ENCODE data around the gene LCNL1. TPM values are rescaled to one million over a fixed set of nuclear protein-coding genes. Genes with fewer than 3 reads are reported as not detected.

LCNL1 gene
- total RNA-seq, 1 donor from 2014 or later = not detected

DNA sequence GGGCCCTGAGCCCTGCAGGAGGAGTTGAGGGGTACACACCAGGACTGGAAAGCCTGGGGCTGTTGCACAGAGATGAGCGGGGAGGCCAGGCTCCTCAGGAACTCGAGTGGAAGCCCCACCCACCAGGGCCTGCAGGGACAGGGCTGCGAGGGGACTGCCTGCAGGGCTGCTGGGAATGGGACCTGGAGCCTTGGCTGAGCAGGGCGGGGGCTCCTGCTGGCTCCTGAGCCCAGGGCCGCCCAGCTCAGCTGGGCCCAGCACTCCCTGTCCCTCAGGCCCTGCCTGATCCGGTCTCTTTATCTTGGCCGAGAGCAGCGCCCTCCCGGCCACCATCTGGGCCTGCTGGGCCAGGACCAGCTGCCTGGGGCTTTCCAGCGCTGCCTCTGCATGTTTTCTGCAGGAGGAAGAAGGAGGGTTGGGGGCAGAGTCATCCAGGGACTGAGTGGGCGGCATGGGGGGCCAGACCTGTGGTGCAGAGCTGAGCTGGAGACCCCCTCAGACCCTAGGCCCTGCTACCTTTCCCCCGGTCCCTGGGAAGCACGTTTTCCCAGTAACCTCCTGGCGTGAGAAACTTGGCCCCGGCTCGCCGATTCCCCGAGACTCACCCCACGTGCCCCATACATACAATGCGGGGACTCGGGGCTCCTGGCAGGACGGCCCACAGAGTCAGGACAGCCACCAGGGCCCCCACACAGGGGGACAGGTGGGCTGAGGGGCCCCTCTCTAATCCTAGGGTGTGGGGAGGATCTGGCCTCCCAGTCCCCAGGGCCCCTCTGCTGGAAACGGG lies 21.3 kb upstream of the LCNL1 start:
- TF ChIP-seq, protein P1, sequence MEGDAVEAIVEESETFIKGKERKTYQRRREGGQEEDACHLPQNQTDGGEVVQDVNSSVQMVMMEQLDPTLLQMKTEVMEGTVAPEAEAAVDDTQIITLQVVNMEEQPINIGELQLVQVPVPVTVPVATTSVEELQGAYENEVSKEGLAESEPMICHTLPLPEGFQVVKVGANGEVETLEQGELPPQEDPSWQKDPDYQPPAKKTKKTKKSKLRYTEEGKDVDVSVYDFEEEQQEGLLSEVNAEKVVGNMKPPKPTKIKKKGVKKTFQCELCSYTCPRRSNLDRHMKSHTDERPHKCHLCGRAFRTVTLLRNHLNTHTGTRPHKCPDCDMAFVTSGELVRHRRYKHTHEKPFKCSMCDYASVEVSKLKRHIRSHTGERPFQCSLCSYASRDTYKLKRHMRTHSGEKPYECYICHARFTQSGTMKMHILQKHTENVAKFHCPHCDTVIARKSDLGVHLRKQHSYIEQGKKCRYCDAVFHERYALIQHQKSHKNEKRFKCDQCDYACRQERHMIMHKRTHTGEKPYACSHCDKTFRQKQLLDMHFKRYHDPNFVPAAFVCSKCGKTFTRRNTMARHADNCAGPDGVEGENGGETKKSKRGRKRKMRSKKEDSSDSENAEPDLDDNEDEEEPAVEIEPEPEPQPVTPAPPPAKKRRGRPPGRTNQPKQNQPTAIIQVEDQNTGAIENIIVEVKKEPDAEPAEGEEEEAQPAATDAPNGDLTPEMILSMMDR (conservative IDR thresholded peaks at IDR 0.05; ENCODE audit: low read depth, low read length) = no peak
- H3K4me3 ChIP-seq (ENCODE audit: low read depth, low read length) = no peak overlapping the region
- no peak for DNase-seq (ENCODE audit: low read depth)

DNA sequence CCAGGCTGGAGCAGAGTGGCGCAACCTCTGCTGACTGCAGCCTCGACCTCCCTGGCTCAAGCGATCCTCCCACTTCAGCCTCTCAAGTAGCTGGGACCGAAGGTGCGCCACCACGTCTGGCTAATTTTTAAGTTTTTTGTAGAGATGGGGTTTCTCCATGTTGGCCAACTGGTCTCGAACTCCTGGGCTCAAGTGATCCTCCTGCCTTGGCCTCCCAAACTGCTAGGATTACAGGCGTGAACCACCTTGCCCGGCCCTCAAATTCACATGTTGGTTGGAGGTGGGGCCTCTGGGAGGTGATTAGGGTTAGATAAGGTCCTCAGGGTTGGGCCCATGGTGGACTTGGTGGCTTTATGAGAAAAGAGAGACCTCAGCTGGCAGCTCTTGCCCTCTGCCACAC lies 20.6 kb upstream of the LCNL1 start:
- TF ChIP-seq, protein P1 (conservative IDR thresholded peaks at IDR 0.05; ENCODE audit: low read depth, low read length) = no peak
- DNase-seq (ENCODE audit: low read depth) = no peak
- no peak overlapping the region for H3K4me3 ChIP-seq (ENCODE audit: low read depth, low read length)

DNA sequence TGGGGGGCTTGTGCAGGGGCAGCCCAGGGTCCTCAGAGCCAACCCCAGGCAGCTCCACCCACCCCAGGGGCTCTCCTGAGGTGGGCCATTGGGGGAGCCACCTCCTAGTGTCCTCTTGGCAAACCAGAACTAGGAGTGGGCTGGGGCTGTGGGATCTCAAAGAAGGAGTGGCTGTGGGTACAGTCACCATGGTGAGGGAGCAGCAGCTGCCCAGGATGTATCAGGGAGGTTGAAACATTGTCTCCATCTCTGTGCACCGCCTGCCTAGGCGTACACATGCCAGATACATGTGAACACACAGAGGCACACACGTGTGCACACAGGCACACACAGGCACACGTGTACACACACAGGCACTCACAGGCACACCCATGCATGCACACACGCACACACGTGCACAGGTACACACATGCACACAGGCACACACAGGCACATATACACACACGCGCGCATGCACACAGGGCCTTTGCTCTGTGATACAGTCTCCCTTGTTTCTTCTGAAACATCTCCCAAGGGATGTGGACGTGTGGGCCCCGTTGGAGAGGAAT lies 20.0 kb upstream of the LCNL1 start:
- no peak for DNase-seq (ENCODE audit: low read depth)
- no peak overlapping the region for H3K4me3 ChIP-seq (ENCODE audit: low read depth, low read length)
- TF ChIP-seq, protein P1 (conservative IDR thresholded peaks at IDR 0.05; ENCODE audit: low read depth, low read length) = no peak

DNA sequence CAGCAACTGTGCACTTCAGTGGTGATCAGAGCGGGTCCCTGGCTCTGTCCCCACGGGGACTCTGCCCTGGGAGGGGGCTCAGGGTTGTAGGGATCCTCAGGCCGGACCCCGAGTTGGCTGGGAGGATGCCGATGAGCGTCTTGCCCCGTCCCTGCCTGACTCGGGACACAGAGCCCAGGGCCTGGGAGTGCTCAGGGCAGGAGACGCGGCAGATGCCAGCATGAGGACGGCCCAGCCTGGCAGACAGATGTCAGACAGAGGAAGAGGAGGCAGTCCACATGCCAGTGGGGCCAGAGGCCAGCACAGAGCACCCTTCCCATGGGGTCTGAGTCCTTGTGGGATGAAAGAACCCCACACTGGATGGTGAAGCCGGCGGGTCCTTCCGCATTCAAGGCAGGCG lies 19.5 kb upstream of the LCNL1 start:
- no peak for DNase-seq (ENCODE audit: low read depth)
- TF ChIP-seq, protein P1 (conservative IDR thresholded peaks at IDR 0.05; ENCODE audit: low read depth, low read length) = no peak
- H3K4me3 ChIP-seq (ENCODE audit: low read depth, low read length) = no peak overlapping the region

DNA sequence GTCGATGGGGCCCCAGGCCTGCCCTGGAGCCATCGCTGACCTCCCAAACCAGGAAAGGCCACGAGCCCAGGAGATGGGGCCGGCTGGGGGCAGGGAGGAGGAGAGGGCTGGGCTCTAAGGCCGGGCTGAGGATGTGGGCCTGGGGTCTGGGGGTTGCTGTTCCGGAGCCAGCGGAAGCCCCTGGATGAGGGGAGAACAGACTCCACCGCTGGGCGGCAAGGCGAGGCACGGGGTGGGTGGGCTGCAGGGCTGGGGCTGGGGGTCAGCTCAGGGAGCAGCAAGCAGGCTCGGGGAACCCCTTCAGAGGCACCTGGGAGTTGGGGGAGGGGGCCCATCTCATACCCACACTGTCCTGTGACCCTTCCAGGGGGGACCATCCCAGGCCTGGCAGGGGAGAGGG lies 19.0 kb upstream of the LCNL1 start:
- no peak overlapping the region for H3K4me3 ChIP-seq (ENCODE audit: low read depth, low read length)
- TF ChIP-seq, protein P1 (conservative IDR thresholded peaks at IDR 0.05; ENCODE audit: low read depth, low read length) = no peak
- DNase-seq (ENCODE audit: low read depth) = no peak

DNA sequence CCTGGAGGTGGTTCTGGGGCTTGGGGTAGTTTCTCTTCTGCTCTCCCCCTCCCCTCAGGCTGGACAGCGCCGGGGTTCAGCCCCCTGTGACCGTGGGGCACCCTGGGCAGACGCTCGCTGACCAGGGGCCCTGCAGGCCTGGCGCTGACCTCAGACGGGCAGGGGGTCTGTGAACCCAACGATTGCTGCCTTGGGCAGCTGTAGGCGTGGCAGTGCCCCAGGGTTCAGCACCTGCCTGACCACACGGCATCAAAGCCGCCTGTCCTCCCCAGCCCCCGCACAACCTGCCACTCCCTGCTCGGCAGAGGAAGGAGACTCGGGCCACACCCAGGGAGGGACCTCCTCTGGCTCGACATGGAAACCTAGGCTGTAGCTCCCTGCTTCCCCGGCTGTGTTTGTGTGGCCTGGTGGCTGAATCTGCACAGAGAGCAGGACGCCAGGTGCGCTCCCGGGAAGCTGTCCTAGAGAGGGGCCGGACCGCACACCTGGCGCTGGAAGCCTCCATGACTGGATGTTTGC lies 18.6 kb upstream of the LCNL1 start:
- TF ChIP-seq, protein P1 (conservative IDR thresholded peaks at IDR 0.05; ENCODE audit: low read depth, low read length) = no peak
- H3K4me3 ChIP-seq (ENCODE audit: low read depth, low read length) = no peak overlapping the region
- DNase-seq (ENCODE audit: low read depth) = no peak

All from epithelial cell of proximal tubule (primary cell).